Stimulated activated CD8-positive, alpha-beta memory T cell treated with anti-CD3 and anti-CD28 coated beads, Interleukin-7, amount 100 ng/mL, for 1 hour (primary cell): ENCODE results near the gene CLIP1.
"Not testable (repeated sequence)": the region's sequence is repeated elsewhere in the genome, so short reads cannot be mapped to it uniquely, and the experiment has no call there.

Experiments used
- DNase-seq, 2 donors: peaks; one replicate each; pipeline ENCODE4 v3.0.0-alpha.2; 2020; ENCODE audit warnings: low read depth in 2 of 2

Gene CLIP1

DNA sequence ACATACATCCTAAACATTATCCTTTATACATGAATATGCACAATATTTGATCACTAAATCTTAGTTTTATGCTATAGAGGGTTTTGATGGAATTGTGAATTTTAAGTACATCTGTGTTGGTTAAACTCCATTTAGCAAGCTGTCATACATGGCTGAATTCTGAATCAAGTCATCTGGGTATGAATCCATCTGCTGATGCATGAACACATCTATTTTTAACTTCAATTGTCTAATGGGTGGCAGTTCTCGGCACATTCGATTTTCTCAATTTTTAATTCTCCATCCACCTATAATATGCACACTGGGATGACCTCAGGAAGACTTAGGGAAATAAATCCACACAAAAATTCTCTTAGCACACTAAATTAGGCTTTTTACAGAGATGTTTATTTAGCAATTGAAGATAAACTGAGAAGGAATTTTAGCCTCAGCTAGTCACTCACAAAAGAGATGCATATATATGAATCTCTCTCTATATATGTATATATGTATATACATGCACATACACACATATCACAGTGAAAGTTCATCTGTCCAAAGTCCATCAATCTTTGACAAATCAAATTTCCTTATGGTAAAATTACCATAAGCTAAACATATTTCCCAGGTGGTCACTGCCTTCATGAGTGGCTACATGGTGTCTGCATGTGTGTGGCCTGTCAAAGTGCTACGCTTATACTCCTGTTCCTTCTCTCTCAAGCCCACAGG, 111.7 kb downstream of the CLIP1 start:
- no peak for DNase-seq

DNA sequence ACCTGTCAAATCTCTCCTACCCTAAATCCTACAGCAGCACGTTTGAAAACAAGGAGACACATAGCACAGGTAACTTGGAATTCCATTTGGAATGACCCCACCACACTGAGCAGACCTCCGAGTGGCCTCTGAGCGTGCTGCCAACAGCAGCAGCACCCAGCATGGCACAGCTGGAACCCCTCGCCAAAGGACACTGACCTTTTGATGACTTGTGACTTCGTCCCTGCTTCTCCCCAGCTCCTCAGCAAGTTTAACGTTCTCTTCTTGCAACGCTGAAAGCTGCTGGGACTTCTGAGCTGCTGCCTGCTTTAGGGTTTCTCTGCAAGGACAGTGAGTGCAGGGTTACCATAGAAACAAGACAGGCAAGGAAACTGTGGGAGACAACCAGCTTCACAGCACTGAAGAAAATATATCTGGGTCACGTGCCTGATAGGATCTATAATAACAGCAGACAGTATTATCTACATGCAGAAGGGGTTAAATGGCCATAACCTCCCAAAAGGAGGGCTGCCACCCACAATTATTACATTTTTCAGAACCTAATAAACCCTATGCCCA, 112.8 kb downstream of the CLIP1 start:
- DNase-seq: no peak

DNA sequence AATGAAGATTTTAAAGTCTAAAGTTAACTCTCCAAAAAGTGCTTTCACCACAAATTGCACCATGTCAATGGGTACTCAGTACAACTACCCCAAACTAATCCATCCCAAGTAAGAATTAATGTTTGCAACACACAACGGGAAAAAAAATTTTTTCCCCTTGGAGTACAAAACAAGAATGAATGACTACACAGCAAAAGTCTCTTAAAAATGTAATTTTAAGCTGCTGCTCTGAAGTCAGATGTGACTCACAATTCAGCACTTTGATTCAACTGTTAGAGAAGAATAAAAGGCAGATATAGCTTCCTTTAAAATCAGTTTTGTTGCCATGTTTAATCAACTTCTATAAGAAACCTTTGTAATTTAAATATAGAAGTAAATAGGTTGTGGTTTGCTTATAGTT, 113.7 kb downstream of the CLIP1 start:
- DNase-seq: no peak

DNA sequence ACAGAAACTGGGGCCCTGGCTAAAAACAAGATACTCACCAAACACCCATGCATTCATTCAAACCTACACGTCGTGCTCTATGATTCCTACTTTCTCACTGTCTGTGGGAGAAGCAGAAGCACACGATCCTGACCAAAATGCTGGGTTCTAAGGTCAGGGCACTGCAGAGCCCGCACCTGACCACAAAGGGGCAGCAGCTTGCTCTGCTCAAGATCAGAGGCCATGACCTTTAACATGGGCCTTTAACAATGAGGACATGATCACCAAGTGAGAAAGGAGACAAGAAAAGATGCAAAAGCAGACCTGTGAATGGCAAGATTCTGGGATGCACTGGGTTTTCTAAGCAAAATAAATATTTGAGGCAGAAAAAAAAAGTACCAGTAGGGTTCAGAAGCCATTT, 116.1 kb downstream of the CLIP1 start:
- DNase-seq: no peak

DNA sequence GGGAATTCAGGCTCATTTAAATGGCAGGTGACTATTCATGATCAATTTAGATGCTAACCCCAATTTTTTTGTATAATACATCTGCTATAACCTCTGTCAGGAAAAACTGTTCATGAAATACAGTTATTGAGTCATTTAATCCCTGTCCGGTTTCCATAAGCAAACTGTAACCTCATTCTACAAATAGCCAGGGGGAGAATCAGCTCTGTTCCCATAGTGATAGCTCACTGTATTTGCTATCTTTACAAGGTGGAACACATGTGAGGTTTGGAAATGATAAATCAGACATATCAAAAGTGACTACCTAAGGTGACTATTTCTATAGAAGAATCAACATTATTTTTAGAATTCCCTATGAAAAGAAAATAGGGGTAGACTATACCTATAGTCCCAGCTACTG, 117.5 kb downstream of the CLIP1 start:
- DNase-seq: no peak

DNA sequence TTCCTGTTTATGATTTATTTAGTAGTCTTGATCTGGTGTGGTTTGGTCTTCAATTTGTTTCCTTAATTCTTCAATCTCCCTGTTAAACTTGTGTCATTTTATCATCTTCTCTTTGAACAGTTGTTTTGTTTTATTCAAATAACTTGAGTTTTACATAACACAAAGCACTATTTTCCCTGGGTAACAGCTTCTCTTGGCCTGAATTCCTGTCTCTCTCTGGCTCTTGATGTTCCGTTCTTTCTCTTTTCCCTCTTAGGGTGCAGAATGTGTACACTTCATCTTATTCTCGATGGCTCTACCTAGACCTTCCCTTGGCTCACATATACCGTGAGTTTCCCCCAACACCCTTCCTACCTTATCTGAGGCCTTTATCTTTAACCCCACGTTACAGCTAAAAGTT, 119.4 kb downstream of the CLIP1 start:
- DNase-seq: no peak

DNA sequence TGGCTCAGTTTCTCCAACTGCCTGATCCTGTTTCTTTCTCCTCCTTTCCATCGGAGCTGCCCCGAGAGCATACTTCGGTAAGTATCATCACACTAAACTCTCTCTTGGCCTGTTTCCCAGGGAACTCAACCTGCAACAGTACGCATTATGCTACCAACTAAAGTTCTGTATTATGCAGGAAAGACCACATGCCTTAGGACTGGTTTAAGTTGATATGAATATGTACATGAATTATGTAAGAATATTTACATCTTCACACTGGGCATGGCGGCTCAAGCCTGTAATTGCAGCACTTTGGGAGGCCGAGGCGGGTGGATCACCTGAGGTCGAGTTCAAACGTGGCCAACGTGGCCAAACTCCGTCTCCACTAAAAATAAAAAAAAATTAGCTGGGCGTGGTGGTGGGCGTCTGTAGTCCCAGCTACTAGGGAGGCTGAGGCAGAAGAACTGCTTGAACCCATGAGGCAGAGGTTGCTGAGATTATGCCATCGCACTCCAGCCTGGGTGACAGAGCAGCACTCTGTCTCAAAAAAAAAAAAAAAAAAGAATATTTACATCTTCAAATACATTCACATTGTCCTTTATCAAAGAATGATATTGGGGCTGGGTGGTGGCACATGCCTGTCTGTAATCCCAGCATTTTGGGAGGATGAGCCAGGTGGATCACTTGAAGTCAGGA, 124.3 kb downstream of the CLIP1 start:
- DNase-seq: no peak

DNA sequence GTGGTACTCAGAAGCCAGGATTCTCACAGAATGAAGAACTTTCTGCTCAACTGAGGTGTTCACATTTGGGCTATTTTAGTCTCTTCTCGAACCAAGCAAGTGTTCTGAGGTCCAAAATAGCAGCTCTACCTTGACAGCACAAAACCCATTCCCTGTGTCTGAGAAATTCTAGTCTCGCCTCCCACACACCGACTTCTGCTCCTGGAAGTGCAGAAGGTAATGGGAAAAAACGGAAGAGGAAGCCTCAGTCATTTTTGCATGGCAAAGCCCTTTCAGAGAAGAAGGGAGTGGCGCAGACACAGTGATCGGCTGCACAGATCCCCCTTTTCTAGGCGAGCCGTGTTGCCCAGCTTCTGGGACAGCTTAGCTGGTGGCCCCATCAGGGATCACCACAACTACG, 125.0 kb downstream of the CLIP1 start:
- DNase-seq: no peak

DNA sequence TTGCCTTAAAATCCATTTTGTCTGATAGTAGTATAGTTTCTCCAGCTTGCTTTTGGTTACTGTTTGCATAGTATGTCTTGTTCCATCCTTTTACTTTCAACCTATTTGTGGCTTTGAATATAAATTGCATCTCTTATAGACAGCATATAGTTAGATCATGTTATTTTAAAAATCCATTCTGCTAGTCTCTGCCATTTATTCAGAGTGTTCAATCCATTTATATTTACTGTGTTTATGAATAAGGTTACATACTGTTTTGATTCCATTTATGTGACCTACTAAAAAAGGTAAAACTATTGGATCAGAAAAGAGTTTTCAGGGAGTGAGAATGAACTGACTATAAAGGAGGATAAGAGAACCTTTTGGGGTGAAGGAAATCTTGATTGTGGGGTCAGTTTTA, 126.6 kb downstream of the CLIP1 start:
- DNase-seq: no peak

DNA sequence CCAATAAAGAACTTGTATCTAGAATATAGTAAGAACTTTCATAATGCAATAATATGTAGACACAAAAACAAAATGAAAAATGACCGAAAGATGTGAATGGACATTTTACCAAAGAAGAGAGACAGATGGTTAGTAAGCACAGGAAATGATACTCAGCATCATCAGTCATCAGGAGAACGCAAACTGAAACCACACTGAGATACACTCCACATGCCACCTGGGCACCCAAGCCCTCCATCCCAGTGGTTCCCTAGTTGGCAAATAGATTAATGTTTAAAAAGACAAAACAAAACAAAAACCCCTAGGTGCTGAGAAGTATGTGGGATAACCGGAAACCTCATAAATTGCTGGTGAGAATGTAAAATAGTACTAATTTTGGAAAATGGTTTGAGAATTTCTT, 129.4 kb downstream of the CLIP1 start:
- DNase-seq: no peak

DNA sequence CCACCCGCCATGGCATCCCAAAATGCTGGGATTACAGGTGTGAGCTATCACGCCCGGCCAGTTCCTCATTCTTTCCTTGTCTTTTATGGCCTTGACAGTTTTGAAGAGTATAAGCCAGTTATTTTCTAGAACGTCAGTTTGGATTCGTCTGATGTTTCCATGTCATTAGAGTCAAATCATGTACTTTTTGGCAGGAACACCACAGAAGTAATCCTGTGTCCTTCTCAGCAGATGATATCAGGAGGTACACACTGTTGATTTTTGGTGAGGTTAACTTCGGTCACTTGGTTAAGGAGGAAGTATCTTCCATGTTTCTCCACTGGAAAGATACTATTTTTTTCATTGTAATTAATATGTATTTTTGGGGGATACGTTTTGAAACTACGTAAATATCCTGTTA, 131.0 kb downstream of the CLIP1 start:
- DNase-seq: no peak

DNA sequence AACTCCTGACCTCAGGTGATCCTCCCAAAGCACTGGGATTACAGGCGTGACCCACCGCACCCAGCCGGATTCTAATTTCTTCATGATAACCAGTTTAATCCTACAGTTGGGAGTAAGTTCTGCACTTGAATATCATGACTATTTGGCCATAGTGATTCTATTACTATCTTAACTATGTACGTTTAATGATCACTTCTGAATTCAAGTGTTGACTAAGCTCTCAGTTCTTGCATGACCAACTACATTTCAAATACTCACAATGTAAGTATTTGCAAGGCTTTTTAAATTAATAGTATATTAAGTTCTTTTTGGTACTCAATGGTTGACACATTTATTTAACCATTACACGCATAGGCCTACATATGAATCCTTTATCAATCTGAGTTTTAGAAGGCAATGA, 138.8 kb downstream of the CLIP1 start:
- DNase-seq: no peak

DNA sequence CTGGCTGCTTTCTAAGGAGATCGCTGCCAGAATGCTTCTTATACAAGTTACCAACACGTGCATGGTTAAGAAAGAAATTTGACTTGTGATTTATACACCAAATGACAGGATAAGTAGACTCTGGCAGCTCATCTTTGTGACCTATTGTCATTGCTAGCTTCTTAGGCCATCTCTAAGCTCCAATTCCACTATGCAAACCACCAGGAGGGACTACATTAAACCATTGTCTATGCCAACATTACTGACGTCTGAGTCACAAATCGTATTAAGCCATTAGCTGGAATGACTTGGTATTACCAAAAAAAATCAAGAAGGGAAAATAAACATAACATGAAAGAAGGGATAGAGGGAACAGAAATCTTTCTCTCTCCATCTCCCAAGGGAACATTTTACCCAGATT, 140.4 kb downstream of the CLIP1 start:
- DNase-seq: no peak

DNA sequence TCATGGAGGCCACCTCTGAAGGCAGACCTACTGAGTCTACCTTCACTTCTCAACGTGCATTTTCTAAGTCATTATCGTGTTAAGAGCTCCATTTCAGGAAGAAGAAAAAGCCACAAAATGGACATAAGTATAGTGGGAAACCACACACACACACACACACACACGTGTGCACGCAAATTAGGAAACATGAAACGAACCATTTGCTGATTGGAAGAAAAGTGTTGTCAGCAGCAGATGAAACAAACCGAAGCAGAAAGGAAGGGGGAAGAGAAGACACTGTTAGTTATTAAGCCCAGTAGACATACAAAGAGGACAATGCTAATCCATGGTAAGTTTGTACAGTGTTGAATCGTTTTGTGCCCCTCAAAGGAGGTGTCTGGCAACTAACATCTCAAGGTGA, 146.2 kb downstream of the CLIP1 start:
- DNase-seq: no peak

DNA sequence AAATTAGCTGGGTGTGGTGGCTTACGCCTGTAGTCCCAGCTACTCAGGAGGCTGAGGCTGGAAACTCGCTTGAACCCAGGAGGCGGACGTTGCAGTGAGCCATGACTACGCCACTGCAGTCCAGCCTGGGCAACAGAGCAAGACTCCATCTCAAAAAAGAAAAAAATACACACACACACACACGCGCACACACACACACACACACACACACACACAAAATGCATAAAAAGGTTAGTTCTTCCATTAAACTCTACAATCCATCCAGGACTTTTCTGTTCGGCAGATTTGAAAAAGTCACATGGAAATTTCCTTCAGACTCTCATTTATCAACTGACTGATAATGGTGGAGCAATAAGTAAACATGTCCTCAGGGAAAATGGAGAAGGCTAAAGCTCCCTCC, 147.0 kb downstream of the CLIP1 start:
- no peak for DNase-seq

DNA sequence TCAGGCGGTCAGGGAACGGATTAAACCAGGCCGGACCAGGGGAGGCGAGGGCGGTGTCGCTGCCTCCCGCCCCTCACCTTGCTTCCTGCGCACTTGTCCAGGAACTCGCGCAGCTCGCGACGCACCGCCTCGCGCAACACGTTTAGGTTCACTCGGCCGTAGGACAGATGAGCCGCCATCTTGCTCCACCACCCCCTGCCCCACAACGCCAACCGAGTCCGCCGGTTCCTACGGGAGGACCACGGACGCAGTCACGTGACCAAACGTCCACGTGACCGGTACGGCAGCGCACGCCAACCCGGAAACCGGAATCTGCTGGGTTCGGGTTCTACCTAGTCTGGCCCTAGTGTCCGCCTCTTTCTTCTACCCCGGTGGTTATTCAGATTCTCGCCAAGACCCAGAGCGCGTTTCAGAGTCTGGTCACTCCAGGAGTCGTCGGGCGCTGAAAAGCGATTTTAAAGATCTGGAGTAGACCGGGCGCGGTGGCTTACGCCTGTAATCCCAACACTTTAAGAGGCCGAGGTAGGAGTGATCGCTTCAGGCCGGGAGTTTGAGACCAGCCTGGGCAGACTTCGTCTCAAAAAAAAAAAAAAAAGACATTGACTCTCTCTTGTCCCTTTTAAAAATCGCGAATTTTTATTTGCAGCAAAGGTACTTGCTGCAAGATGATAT, 156.1 kb downstream of the CLIP1 start, which contains the start of gene VPS33A:
Gene VPS33A, minus strand, starts transcription at position 265 of the 672 bp plus-strand sequence. Its CDS starts 86 bp downstream, at position 179.
- DNase-seq: peak; percentile 83

DNA sequence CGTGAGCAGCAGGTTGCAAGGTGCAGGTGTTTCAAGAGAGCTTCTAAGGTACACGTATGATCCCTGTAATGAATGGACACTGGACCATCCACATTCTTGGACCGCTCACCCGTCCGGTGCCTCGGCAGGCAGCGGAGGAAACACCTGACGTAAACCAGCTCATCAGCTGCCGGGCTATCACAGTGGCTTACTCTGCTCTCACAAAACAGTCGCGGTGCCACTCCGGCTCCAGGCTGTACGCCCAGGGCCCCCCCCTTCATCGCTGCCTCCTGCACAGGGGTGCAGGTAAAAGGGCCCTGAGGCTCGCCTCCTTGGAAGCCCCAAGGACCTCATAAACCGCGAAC, 156.6 kb downstream of the CLIP1 start:
- DNase-seq: peak; percentile 7 to 24

DNA sequence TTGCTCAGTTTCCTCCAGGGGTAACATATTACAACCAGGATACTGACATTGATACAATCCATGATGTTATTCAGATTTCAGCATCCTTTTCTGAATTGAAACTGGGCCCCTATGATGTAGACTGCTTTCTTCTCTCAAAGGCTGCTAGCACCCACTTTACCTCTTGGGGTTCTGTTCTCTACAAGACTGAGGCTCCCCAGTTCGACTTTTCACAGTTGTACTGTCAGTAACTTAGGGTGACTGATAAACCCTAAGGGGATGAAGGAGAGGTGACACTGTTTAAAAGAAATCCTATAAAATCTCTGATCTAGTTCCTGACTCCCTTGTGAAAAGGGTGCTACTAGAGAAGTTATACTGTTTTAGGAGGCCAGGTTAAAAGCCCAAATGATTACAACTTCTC, 157.0 kb downstream of the CLIP1 start:
- DNase-seq: no peak

DNA sequence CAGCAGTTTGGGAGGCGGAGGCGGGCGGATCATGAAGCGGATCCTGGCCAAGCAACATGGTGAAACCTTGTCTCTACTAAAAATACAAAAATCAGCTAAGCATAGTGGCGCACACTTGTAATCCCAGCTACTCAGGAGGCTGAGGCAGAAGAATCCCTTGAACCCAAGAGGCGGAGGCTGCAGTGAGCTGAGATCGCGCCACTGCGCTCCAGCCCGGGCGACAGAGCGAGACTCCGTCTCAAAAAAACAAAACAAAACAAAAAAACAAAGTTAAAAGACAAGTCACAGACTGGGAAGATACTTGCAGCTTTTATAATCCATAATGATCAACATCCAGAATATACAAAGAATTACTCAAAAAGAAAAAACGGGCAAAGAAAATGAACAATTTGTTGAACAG, 161.7 kb downstream of the CLIP1 start:
- DNase-seq: not testable (repeated sequence)

DNA sequence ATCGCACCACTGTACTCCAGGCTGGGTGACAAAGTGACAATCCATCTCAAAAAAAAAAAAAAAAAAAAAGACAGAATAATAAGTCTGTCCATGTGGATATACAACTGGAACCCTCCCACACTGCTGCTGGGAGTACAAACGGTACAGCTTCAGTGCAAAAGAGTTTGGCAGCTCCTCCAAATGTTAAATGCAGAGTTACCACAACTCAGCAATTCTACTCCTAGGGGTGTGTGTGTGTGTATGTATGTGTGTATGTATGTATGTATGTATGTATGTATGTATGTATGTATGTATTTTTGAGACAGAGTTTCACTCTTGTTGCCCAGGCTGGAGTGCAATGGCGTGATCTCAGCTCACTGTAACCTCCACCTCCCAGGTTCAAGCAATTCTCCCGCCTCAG, 163.5 kb downstream of the CLIP1 start:
- DNase-seq: not testable (repeated sequence)

DNA sequence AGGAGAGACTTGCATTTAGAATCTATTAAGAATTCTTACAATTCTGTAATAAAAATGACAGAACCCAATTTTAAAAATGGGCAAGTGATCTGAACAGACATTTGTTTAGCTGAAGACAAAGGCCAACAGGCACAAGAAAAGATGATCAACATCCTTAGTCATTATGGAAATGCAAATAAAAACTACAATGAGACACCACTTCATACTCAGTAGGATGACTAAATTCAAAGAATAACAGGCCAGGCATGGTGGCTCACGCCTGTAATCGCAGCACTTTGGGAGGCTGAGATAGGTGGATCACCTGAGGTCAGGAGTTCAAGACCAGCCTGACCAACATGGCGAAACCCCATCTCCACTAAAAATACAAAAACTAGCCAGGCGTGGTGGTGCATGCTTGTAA, 164.0 kb downstream of the CLIP1 start:
- not testable (repeated sequence) for DNase-seq

DNA sequence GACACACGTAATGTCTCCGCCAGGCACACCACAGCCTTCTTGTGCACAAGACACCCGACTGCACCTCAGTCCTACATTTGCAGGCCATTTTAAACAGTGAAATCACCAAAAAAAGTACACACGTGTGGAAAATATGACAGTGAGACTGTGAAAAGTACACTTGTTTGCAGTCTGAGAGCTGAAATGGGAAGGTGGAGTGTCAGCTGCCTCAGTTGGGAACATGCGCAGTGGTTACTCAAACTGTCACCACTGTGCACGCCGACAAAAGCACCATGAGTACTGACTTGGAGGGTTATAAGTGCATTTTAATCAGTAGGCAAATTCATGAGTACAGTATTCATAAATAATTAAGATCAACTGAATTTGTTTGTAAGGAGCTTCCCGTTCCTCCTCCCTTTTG, 171.9 kb downstream of the CLIP1 start:
- no peak for DNase-seq

DNA sequence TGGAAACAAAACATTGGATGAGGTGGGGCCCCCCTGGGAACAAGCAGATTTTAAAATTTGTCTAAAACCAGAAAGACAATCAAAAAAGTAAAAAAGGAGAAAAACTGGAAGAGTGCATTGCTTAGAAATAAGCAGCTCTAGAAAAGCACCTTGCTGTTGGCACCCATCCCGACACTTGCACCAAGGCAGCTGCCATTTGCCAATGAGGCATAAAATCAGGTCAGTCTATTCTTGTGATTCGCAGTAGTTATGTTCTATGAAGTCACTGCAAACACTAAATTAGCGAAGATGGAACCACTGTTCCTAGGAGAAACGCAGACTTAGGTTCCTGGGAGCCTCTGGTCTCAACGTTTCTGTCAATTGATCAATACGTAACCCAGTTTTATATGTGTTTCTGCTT, 172.4 kb downstream of the CLIP1 start:
- DNase-seq: no peak
